ENCODE results near the gene ZNF320. TPM values are rescaled to one million over a fixed set of nuclear protein-coding genes. Genes with fewer than 3 reads are reported as not detected.
"Not testable (repeated sequence)": the region's sequence is repeated elsewhere in the genome, so short reads cannot be mapped to it uniquely, and the experiment has no call there.

ZNF320 gene
- total and polyA plus RNA-seq, 2 experiments from 2014 or later: 5.6 to 35.0 TPM

DNA sequence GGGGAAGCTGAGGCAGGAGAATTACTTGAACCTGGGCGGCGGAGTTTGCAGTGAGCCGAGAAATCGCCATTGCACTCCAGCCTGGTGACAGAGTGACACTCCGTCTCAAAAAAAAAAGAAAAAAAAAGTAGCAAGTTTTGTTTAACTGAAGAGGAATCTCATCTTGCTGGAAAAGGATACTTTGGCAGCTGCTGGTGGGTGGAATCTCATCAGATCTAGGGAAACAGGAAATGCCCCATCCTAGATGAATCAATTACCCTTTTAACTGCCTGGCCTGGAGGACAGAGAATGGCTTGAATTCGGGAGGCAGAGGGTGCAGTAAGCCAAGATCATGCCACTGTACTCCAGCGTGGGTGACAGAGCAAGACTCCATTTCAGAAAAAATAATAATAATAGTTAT lies 8.4 kb downstream of the ZNF320 start:
- Histone ChIP-seq H3K36me3 (replicated peaks; ENCODE audit: insufficient read depth, low read depth) (peaks cover 23% of the 10 kb centered on the region), H3K4me3 (no peak overlapping the region), H3K79me2 (peaks cover 22% of the 10 kb centered on the region), H3K9me2 (replicated peaks; ENCODE audit: insufficient read depth) (no peaks in the 10 kb centered on the region), H3K4me1 (ENCODE audit: insufficient read depth) (no peaks in the 10 kb centered on the region), H3K4me2 (no peak overlapping the region), H4K20me1 (ENCODE audit: insufficient read depth, poor library complexity, severe bottlenecking) (no peaks in the 10 kb centered on the region), H3K9me3 (ENCODE audit: low read depth) (no peaks in the 10 kb centered on the region), H3K27me3 (no peaks in the 10 kb centered on the region), H2AFZ (no peak overlapping the region), H3K27ac (no peak overlapping the region)
- no peak for TF ChIP-seq EZH2 (IDR thresholded peaks at IDR 0.05; ENCODE audit: borderline replicate concordance)
- TF ChIP-seq EZH2phosphoT487 (IDR thresholded peaks at IDR 0.05; ENCODE audit: low read depth, severe bottlenecking, unreplicated experiment): no peak
- TF ChIP-seq, protein P1, sequence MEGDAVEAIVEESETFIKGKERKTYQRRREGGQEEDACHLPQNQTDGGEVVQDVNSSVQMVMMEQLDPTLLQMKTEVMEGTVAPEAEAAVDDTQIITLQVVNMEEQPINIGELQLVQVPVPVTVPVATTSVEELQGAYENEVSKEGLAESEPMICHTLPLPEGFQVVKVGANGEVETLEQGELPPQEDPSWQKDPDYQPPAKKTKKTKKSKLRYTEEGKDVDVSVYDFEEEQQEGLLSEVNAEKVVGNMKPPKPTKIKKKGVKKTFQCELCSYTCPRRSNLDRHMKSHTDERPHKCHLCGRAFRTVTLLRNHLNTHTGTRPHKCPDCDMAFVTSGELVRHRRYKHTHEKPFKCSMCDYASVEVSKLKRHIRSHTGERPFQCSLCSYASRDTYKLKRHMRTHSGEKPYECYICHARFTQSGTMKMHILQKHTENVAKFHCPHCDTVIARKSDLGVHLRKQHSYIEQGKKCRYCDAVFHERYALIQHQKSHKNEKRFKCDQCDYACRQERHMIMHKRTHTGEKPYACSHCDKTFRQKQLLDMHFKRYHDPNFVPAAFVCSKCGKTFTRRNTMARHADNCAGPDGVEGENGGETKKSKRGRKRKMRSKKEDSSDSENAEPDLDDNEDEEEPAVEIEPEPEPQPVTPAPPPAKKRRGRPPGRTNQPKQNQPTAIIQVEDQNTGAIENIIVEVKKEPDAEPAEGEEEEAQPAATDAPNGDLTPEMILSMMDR (IDR thresholded peaks at IDR 0.05; ENCODE audit: poor library complexity): no peak
- 89% methylated on average over 7 of the region's 7 CpGs for WGBS (ENCODE audit: low lambda C conversion rate, missing lambda C conversion rate)
- DNase-seq (ENCODE audit: low spot score): no peak

DNA sequence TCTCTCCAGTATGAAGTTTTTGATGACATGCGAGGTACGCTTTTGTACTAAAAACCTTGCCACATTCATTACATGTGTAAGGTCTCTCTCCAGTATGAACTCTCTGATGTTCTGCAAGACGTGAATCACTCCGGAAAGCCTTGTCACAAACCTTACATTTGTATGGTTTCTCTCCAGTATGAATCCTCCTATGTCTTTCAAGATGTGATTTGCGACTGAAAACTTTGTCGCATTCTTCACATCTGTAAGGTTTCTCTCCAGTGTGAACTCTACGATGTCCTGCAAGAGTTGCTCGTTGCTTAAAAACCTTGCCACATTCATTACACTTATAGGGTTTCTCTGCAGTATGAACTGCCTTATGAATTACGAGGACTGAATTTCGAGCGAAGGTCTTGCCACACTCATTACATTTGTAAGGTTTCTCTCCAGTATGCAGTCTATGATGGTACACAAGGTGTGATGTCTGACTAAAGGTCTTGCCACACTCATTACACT lies 16.5 kb downstream of the ZNF320 start:
- WGBS (ENCODE audit: low lambda C conversion rate, missing lambda C conversion rate): 93% methylated on average over 11 of the region's 11 CpGs
- Histone ChIP-seq H3K9me2 (replicated peaks; ENCODE audit: insufficient read depth) (no peaks in the 10 kb centered on the region), H3K4me2 (no peak overlapping the region), H3K27ac (no peak overlapping the region), H3K27me3 (no peaks in the 10 kb centered on the region), H3K36me3 (replicated peaks; ENCODE audit: insufficient read depth, low read depth) (peaks cover 49% of the 10 kb centered on the region), H3K79me2 (no peaks in the 10 kb centered on the region), H2AFZ (no peak overlapping the region), H3K4me3 (no peak overlapping the region), H3K9me3 (ENCODE audit: low read depth) (peaks cover 50% of the 10 kb centered on the region), H4K20me1 (ENCODE audit: insufficient read depth, poor library complexity, severe bottlenecking) (no peaks in the 10 kb centered on the region), H3K4me1 (ENCODE audit: insufficient read depth) (no peaks in the 10 kb centered on the region)
- no peak for DNase-seq (ENCODE audit: low spot score)
- TF ChIP-seq EZH2 (IDR thresholded peaks at IDR 0.05; ENCODE audit: borderline replicate concordance): no peak
- TF ChIP-seq, protein P1 (IDR thresholded peaks at IDR 0.05; ENCODE audit: poor library complexity): no peak
- TF ChIP-seq EZH2phosphoT487 (IDR thresholded peaks at IDR 0.05; ENCODE audit: low read depth, severe bottlenecking, unreplicated experiment): no peak

DNA sequence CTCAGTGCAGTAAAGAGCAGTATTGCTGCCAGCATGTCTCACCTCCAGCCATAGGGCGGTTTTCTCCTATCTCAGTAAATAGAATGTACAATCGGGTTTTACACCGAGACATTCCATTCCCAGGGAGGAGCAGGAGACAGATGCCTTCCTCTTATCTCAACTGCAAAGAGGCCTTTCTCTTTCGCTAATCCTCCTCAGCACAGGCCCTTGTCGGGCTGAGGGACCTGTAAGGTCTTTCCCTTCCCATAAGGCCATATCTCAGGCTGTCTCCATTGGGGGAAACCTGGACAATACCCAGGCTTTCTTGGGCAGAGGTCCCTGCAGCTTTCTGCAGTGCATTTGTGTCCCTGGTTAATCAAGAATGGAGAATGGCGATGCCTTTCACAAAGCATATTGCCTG lies 24.4 kb downstream of the ZNF320 start:
- not testable (repeated sequence) for H4K20me1 ChIP-seq (ENCODE audit: insufficient read depth, poor library complexity, severe bottlenecking); H3K9me3 ChIP-seq (ENCODE audit: low read depth); DNase-seq (ENCODE audit: low spot score); H3K4me1 ChIP-seq (ENCODE audit: insufficient read depth); H3K4me3 ChIP-seq; H3K9me2 ChIP-seq (replicated peaks; ENCODE audit: insufficient read depth); H3K79me2 ChIP-seq; H3K27me3 ChIP-seq; H3K36me3 ChIP-seq (replicated peaks; ENCODE audit: insufficient read depth, low read depth); H2AFZ ChIP-seq; H3K4me2 ChIP-seq
- 39% methylated on average over 6 of the region's 6 CpGs for WGBS (ENCODE audit: low lambda C conversion rate, missing lambda C conversion rate)
- peak overlapping the region; percentile 60 for H3K27ac ChIP-seq

DNA sequence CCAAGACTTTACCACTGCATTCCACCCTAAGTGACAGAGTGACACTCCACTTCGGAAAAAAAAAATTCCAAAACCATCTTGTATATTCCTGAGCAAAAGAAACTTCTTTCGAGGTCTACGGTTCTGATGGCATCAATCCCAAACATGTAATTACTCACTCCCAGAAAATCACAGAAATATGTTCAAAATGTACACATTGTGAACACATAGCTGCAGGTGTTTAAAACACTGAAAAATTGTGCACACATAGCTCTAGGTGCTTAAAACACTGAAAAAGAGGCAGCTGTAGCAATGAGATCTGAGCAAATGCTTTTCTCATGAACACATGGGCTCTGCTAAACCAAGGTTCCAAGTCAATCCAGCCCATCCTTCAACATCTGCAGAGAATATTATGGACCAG lies 26.0 kb downstream of the ZNF320 start:
- Histone ChIP-seq H2AFZ (no peak overlapping the region), H3K9me3 (ENCODE audit: low read depth) (no peaks in the 10 kb centered on the region), H4K20me1 (ENCODE audit: insufficient read depth, poor library complexity, severe bottlenecking) (no peaks in the 10 kb centered on the region), H3K4me1 (ENCODE audit: insufficient read depth) (no peaks in the 10 kb centered on the region), H3K27me3 (no peaks in the 10 kb centered on the region), H3K4me2 (no peak overlapping the region), H3K27ac (no peak overlapping the region), H3K4me3 (no peak overlapping the region), H3K79me2 (no peaks in the 10 kb centered on the region), H3K9me2 (replicated peaks; ENCODE audit: insufficient read depth) (no peaks in the 10 kb centered on the region), H3K36me3 (replicated peaks; ENCODE audit: insufficient read depth, low read depth) (no peaks in the 10 kb centered on the region)
- DNase-seq (ENCODE audit: low spot score): no peak
- 96% methylated on average over 3 of the region's 3 CpGs for WGBS (ENCODE audit: low lambda C conversion rate, missing lambda C conversion rate)
- TF ChIP-seq EZH2phosphoT487 (IDR thresholded peaks at IDR 0.05; ENCODE audit: low read depth, severe bottlenecking, unreplicated experiment): no peak
- no peak for TF ChIP-seq EZH2 (IDR thresholded peaks at IDR 0.05; ENCODE audit: borderline replicate concordance)
- TF ChIP-seq, protein P1 (IDR thresholded peaks at IDR 0.05; ENCODE audit: poor library complexity): no peak

DNA sequence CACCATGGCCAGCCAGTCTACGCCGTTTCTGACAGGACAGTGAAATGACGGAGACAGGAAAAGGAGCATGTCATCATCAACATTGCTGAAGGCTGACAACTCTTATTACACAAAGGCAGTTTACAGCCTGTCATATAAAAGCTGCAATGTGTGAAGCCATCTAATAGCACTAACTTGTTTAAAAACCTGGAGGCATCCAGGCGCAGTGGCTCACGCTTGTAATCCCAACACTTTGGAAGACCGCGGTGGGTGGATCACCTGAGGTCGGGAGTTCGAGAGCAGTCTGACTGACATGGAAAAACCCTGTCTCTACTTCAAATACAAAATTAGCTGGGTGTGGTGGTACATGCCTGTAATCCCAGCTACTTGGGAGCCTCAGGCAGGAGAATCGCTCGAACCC lies 29.4 kb downstream of the ZNF320 start:
- not testable (repeated sequence) for H4K20me1 ChIP-seq (ENCODE audit: insufficient read depth, poor library complexity, severe bottlenecking); H3K79me2 ChIP-seq; H3K4me1 ChIP-seq (ENCODE audit: insufficient read depth); H3K9me2 ChIP-seq (replicated peaks; ENCODE audit: insufficient read depth); H3K27me3 ChIP-seq; H3K36me3 ChIP-seq (replicated peaks; ENCODE audit: insufficient read depth, low read depth); H3K4me3 ChIP-seq; H3K4me2 ChIP-seq; H3K9me3 ChIP-seq (ENCODE audit: low read depth); H3K27ac ChIP-seq; DNase-seq (ENCODE audit: low spot score); H2AFZ ChIP-seq
- WGBS (ENCODE audit: low lambda C conversion rate, missing lambda C conversion rate): 95% methylated on average over 11 of the region's 11 CpGs

DNA sequence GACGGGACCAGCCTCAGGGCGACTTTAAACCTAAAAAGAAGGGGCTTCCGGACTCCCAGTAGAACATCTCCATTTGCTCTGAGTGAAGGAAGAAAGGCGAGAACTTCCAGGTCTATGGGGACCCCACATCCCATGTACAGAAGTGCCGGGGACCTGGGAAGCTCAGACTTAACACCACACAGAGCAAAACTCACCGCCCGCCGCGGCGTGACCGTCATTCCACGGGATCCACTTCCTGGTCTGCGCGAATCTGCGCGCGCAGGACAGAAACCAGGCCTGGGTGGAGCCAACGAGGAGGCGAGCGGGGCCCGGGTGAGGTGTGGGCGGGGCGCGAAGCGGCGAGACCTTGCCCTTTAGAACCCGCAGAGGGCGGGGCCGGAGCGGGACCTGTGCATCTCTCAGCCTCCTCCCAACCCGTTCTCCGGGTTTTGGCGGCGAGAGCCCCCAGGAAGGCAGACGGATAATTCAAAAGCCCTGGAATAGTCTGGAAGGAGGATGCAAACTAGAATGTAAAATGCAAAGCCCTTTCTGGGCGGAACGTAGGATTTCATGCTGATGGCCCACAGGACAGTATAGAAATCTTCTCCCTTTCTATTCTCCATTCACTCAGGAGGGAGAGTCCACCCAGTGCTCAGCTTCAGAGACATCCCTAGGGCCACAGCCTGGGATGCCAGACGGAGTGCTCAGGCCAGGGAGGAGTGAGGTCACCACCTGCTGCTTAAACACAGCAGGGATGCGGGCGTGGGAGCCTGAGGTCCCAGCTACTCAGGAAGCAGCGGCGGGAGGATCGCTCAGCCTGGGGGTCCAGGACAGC lies 39.9 kb downstream of the ZNF320 start, which contains the start of gene ZNF468:
TSS of gene ZNF468 (minus strand) at position 242 of the 814 bp plus-strand sequence. CDS start 3,347 bp downstream, outside the sequence.
- H3K36me3 ChIP-seq (replicated peaks; ENCODE audit: insufficient read depth, low read depth); H3K27me3 ChIP-seq; H4K20me1 ChIP-seq (ENCODE audit: insufficient read depth, poor library complexity, severe bottlenecking); H3K4me1 ChIP-seq (ENCODE audit: insufficient read depth); H3K79me2 ChIP-seq; H3K9me2 ChIP-seq (replicated peaks; ENCODE audit: insufficient read depth); H3K9me3 ChIP-seq (ENCODE audit: low read depth): not testable (repeated sequence)
- Histone ChIP-seq H3K4me3 (peak within 1 kb of the TSS; percentile 61), H3K4me2 (peak within 1 kb of the TSS; percentile 86), H2AFZ (peak within 1 kb of the TSS; percentile 82), H3K27ac (peak within 1 kb of the TSS; percentile 81)
- 6% methylated on average over 41 of the region's 43 CpGs for WGBS (ENCODE audit: low lambda C conversion rate, missing lambda C conversion rate)
- DNase-seq (ENCODE audit: low spot score): peak; percentile 81
